Lung (tissue), 12 donors: ENCODE measurements around the gene SUGP1. TPM values are rescaled to one million over a fixed set of nuclear protein-coding genes. Genes with fewer than 3 reads are reported as not detected.

ENCODE experiments used
- ATAC-seq: fragments of 200-7000 bp; cut with Tn5 transposase; one replicate; pipeline ENCODE4 v1.9.1; 2020; ENCODE audit warnings: moderate number of reproducible peaks; ENCODE audit not compliant: insufficient read depth, low FRiP score
- DNase-seq, 3 donors: peaks; one replicate each; pipeline ENCODE4 v3.0.0-alpha.2; 2013 to 2017
- H3K27ac ChIP-seq, 2 donors: one replicate each; pipeline ENCODE4 v1.5.1; 2013; ENCODE audit warnings: mild to moderate bottlenecking in 2 of 2, moderate library complexity in 2 of 2, control low read depth in 1 of 2, inconsistent platforms in 1 of 2, low read depth in 1 of 2, low read length in 1 of 2
- H3K27me3 ChIP-seq, 3 donors: one replicate each; pipeline ENCODE4 v1.5.1; 2013; ENCODE audit warnings: low read length in 2 of 3; ENCODE audit not compliant: control insufficient read depth in 3 of 3, insufficient read depth in 3 of 3
- H3K36me3 ChIP-seq, 4 donors: one replicate each; pipeline ENCODE4 v1.5.1; 2013; ENCODE audit warnings: low read length in 4 of 4, mild to moderate bottlenecking in 1 of 4, moderate library complexity in 1 of 4; ENCODE audit not compliant: control insufficient read depth in 4 of 4, insufficient read depth in 4 of 4
- H3K4me1 ChIP-seq, 5 donors: one replicate each; pipeline ENCODE4 v1.5.1; 2013; ENCODE audit warnings: low read length in 5 of 5, mild to moderate bottlenecking in 2 of 5, moderate library complexity in 1 of 5; ENCODE audit not compliant: control insufficient read depth in 5 of 5, insufficient read depth in 5 of 5
- H3K4me3 ChIP-seq: one replicate; pipeline ENCODE4 v1.5.1; 2013; ENCODE audit warnings: mild to moderate bottlenecking, control low read depth, moderate library complexity
- H3K9ac ChIP-seq, 2 donors: one replicate each; pipeline ENCODE4 v1.5.1; 2013; ENCODE audit warnings: low read length in 2 of 2, control low read depth in 1 of 2; ENCODE audit not compliant: insufficient read depth in 1 of 2
- H3K9me3 ChIP-seq, 4 donors: one replicate each; pipeline ENCODE4 v1.5.1; 2013; ENCODE audit warnings: low read length in 3 of 4, mild to moderate bottlenecking in 1 of 4, moderate library complexity in 1 of 4; ENCODE audit not compliant: control insufficient read depth in 4 of 4, insufficient read depth in 3 of 4
- WGBS, 2 donors: extraction: QIAGEN DNeasy Blood & Tissue Kit; methylation state at CpG; one replicate each; pipeline ENCODE4 v1.1.7; 2013; 5-methylcytosine and 5-hydroxymethylcytosine counted together
- polyA plus RNA-seq, 2 donors: library from polyadenylated mRNA; stranded (reverse); fragments of 200-250 nt; gene quantifications; one replicate each; pipeline ENCODE4 v1.2.1, GENCODE V29; 2013
- total RNA-seq, 2 donors: library from RNA; depleted of rRNA in 1 of 2; stranded (reverse); fragments of >200 nt in 1 of 2; gene quantifications; one replicate each; pipeline ENCODE4 v1.2.1, GENCODE V29; 2014 to 2021
- TF ChIP-seq, protein P1 (sequence below): IDR thresholded peaks from 2 replicates; pipeline ENCODE4 v1.5.1; 2012; ENCODE audit warnings: mild to moderate bottlenecking; ENCODE audit errors: control extremely low read depth, extremely low read depth
- donor health status: control.
- donor health status: control.
- donor health status: Bipolar disorder and iron deficiency.
- donor health status: healthy.
- donor health status: DM: yes; HTN: yes; CAD: no.

SUGP1 gene
- total and polyA plus RNA-seq, 4 donors: 22.3 to 42.8 (median 28.7) TPM

DNA sequence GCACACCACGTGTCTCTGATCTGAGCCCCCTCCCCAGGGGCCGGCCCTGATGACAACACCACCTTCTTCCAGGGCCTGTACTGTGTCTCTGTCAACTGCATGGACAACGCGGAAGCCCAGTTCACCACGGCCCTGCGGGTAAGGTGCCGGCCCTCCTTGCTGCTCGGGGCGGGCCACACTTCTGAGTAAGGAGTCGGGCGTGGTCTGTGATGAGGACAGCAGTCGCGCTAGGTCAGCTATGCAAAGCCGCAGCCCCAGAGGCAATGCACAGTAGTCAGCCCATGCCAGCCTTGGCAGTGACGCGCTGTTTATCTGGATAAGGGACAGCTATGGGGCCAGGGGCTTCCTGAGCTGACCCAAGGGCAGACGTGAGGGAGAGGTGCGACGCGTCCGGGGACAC lies 24.9 kb upstream of the SUGP1 start:
- Histone ChIP-seq H3K9me3 (no peaks in the 10 kb centered on the region), H3K9ac (no peak overlapping the region), H3K36me3 (peaks cover 20 to 88% (median 33%) of the 10 kb centered on the region in 4 donors), H3K27ac (no peak overlapping the region), H3K27me3 (no peaks in the 10 kb centered on the region), H3K4me3 (no peak overlapping the region), H3K4me1 (no peaks in the 10 kb centered on the region)
- ATAC-seq (no peak), DNase-seq (no peak)
- TF ChIP-seq, protein P1, sequence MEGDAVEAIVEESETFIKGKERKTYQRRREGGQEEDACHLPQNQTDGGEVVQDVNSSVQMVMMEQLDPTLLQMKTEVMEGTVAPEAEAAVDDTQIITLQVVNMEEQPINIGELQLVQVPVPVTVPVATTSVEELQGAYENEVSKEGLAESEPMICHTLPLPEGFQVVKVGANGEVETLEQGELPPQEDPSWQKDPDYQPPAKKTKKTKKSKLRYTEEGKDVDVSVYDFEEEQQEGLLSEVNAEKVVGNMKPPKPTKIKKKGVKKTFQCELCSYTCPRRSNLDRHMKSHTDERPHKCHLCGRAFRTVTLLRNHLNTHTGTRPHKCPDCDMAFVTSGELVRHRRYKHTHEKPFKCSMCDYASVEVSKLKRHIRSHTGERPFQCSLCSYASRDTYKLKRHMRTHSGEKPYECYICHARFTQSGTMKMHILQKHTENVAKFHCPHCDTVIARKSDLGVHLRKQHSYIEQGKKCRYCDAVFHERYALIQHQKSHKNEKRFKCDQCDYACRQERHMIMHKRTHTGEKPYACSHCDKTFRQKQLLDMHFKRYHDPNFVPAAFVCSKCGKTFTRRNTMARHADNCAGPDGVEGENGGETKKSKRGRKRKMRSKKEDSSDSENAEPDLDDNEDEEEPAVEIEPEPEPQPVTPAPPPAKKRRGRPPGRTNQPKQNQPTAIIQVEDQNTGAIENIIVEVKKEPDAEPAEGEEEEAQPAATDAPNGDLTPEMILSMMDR: no peak
- 93 to 96% methylated on average over 21 of the region's 21 CpGs for WGBS, 2 donors

DNA sequence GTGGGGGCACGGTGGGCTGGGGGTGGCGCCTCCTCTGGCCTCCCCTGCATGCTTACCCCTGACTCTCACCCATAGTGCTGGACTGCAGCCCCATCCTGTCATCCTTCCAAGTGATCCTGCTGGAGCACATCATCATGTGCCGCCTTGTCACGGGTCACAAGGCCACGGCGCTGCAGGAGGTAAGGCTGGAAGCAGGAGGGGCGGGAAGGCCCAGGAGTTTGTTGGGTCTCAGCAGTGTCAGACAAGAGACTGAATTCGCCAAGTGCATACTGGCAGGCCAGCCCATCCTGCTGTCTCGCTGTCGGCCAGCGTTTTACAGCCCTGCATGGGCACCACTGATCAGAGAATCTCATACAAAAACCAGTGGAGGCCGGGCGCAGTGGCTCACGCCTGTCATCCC lies 23.5 kb upstream of the SUGP1 start:
- Histone ChIP-seq H3K36me3 (peaks cover 20 to 83% (median 29%) of the 10 kb centered on the region in 4 donors), H3K4me3 (no peak overlapping the region), H3K27ac (no peak overlapping the region), H3K9ac (no peak overlapping the region), H3K27me3 (no peaks in the 10 kb centered on the region), H3K9me3 (no peaks in the 10 kb centered on the region), H3K4me1 (no peaks in the 10 kb centered on the region)
- TF ChIP-seq, protein P1: no peak
- ATAC-seq (no peak), DNase-seq (no peak)
- 86 to 93% methylated on average over 13 to 14 of the region's 14 CpGs for WGBS, 2 donors

DNA sequence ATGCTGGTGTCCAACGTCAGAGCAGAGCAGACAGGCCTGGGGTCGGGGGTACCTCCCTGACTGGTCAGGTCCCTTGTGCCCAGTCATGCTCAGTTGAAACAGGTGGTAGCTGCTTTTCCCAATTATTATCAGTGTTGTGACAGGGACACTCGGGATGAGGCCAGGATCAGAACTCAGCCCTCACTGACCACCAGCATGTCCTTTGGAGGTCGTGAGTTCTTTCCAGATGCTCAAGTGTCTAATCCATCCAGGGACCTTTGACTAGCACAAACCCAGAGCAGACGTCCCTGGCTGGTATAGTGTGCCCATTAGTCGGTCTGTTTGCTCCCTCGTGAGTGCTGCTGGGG lies 22.7 kb upstream of the SUGP1 start:
- Histone ChIP-seq H3K4me1 (no peaks in the 10 kb centered on the region), H3K36me3 (peaks cover 20 to 82% (median 36%) of the 10 kb centered on the region in 4 donors), H3K27me3 (no peaks in the 10 kb centered on the region), H3K27ac (no peak overlapping the region), H3K9me3 (no peaks in the 10 kb centered on the region), H3K4me3 (no peak overlapping the region), H3K9ac (no peak overlapping the region)
- WGBS, 2 donors: 74 to 85% methylated on average over 7 of the region's 7 CpGs
- no peak for DNase-seq
- ATAC-seq: no peak
- TF ChIP-seq, protein P1: no peak
